ENCODE results near the gene NACC2. TPM values are rescaled to one million over a fixed set of nuclear protein-coding genes. Genes with fewer than 3 reads are reported as not detected.

NACC2 gene
- polyA plus RNA-seq, 3 donors: 8.1 to 32.4 (median 8.7) TPM

DNA sequence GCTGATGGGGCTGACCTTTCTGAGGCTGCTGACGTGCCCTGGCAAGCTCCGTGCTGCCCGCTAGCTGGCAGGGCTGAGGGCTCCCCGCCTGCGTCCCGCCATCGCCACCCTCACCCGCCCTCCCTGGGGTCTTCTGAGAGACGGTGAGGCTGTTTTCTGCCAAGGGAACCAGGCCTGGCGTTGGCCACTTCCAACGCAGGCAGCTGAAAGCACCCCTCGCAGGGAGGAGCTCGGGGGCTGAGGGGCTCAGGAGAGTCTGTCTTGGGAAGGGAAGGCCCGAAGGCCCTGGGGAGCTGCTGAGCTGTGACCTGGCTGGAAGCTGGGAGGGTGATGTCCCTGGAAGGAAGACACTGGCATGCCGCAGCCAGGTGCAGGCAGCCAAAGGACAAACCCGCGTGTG lies 33.3 kb upstream of the NACC2 start:
- Histone ChIP-seq H3K27me3 (ENCODE audit: control insufficient read depth in 2 of 2, insufficient read depth in 2 of 2, low read length in 2 of 2) (peaks cover 4 to 18% of the 10 kb centered on the region in 2 donors), H3K79me2 (ENCODE audit: insufficient read depth, low read length) (no peaks in the 10 kb centered on the region), H3K9me3 (replicated peaks in 1 of 2; ENCODE audit: control insufficient read depth in 1 of 2, insufficient read depth in 1 of 2, low read length in 2 of 2) (peaks cover 0 to 6% of the 10 kb centered on the region in 2 donors), H4K20me1 (ENCODE audit: insufficient read depth, low read length) (no peaks in the 10 kb centered on the region), H3K4me2 (replicated peaks; ENCODE audit: extremely low read depth, low read length, poor library complexity, severe bottlenecking) (no peak overlapping the region), H2AFZ (ENCODE audit: insufficient read depth, low read depth, low read length, poor library complexity, severe bottlenecking) (no peak overlapping the region), H3K4me3 (replicated peaks in 1 of 3; ENCODE audit: low read depth in 2 of 3, low read length in 3 of 3) (no peak overlapping the region), H3K4me1 (ENCODE audit: control insufficient read depth in 1 of 2, insufficient read depth in 2 of 2, low read length in 2 of 2) (no peaks in the 10 kb centered on the region), H3K36me3 (replicated peaks in 1 of 2; ENCODE audit: control insufficient read depth in 1 of 2, insufficient read depth in 2 of 2, low read length in 2 of 2) (no peaks in the 10 kb centered on the region), H3K9ac (ENCODE audit: insufficient read depth, low read length, poor library complexity, severe bottlenecking) (no peak overlapping the region), H3K27ac (ENCODE audit: low read depth in 1 of 2, low read length in 2 of 2) (no peak overlapping the region)
- Mint-ChIP-seq H3K27ac (peak overlapping the region in 1 of 7 donors; percentile 45), H3K4me3 (no peak overlapping the region), H3K36me3 (no peaks in the 10 kb centered on the region), H3K9me3 (peaks cover 2 to 9% (median 7%) of the 10 kb centered on the region in 7 donors), H3K4me1 (peaks cover under 1% of the 10 kb centered on the region), H3K27me3 (ENCODE audit: low read depth in 3 of 3) (peaks cover 20 to 52% (median 25%) of the 10 kb centered on the region in 3 donors)
- WGBS (ENCODE audit: insufficient coverage): 92% methylated on average over 15 of the region's 17 CpGs
- TF ChIP-seq, protein P1, sequence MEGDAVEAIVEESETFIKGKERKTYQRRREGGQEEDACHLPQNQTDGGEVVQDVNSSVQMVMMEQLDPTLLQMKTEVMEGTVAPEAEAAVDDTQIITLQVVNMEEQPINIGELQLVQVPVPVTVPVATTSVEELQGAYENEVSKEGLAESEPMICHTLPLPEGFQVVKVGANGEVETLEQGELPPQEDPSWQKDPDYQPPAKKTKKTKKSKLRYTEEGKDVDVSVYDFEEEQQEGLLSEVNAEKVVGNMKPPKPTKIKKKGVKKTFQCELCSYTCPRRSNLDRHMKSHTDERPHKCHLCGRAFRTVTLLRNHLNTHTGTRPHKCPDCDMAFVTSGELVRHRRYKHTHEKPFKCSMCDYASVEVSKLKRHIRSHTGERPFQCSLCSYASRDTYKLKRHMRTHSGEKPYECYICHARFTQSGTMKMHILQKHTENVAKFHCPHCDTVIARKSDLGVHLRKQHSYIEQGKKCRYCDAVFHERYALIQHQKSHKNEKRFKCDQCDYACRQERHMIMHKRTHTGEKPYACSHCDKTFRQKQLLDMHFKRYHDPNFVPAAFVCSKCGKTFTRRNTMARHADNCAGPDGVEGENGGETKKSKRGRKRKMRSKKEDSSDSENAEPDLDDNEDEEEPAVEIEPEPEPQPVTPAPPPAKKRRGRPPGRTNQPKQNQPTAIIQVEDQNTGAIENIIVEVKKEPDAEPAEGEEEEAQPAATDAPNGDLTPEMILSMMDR (IDR thresholded peaks at IDR 0.05): no peak
- intact Hi-C loops (cut with micrococcal nuclease): loop anchor here in 1 of 2 donors (10.0 kb wide), 1 partner anchor 424 kb away; the partner anchor contains the start of gene KCNT1
- DNase-seq: no peak

DNA sequence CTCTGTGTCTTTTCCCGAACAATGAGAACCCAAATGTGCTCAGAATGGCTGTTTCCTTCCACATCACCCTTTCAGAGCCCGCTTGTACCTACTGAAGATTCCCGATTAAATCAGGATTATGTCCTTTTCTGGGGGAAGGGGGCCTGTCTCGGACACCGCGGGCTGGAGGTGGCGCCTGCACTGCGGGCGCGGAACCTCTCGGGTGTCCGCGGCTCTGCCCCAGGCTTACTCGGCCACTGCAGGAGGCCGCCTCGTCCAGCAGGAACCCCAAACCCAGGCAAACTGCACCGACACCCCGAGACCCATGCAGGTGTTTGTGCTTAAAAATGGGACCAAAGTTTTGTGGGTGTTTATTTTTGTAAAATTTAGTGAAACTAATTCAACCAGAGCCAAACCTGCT lies 32.2 kb upstream of the NACC2 start:
- Histone ChIP-seq H3K4me3 (replicated peaks in 1 of 3; ENCODE audit: low read depth in 2 of 3, low read length in 3 of 3) (no peak overlapping the region), H3K9ac (ENCODE audit: insufficient read depth, low read length, poor library complexity, severe bottlenecking) (no peak overlapping the region), H3K36me3 (replicated peaks in 1 of 2; ENCODE audit: control insufficient read depth in 1 of 2, insufficient read depth in 2 of 2, low read length in 2 of 2) (no peaks in the 10 kb centered on the region), H3K4me2 (replicated peaks; ENCODE audit: extremely low read depth, low read length, poor library complexity, severe bottlenecking) (no peak overlapping the region), H2AFZ (ENCODE audit: insufficient read depth, low read depth, low read length, poor library complexity, severe bottlenecking) (no peak overlapping the region), H3K9me3 (replicated peaks in 1 of 2; ENCODE audit: control insufficient read depth in 1 of 2, insufficient read depth in 1 of 2, low read length in 2 of 2) (peaks cover 0 to 6% of the 10 kb centered on the region in 2 donors), H3K27me3 (ENCODE audit: control insufficient read depth in 2 of 2, insufficient read depth in 2 of 2, low read length in 2 of 2) (peaks cover 0 to 14% of the 10 kb centered on the region in 2 donors), H3K4me1 (ENCODE audit: control insufficient read depth in 1 of 2, insufficient read depth in 2 of 2, low read length in 2 of 2) (peaks cover 5 to 7% of the 10 kb centered on the region in 2 donors), H3K27ac (ENCODE audit: low read depth in 1 of 2, low read length in 2 of 2) (no peak overlapping the region), H3K79me2 (ENCODE audit: insufficient read depth, low read length) (no peaks in the 10 kb centered on the region), H4K20me1 (ENCODE audit: insufficient read depth, low read length) (no peaks in the 10 kb centered on the region)
- TF ChIP-seq, protein P1 (IDR thresholded peaks at IDR 0.05): no peak
- H3K9me3 Mint-ChIP-seq: peaks cover 2 to 9% (median 5%) of the 10 kb centered on the region in 7 donors
- no peak overlapping the region for H3K27ac Mint-ChIP-seq
- H3K4me3 Mint-ChIP-seq: no peak overlapping the region
- no peaks in the 10 kb centered on the region for H3K36me3 Mint-ChIP-seq
- peaks cover 17 to 42% (median 22%) of the 10 kb centered on the region in 3 donors for H3K27me3 Mint-ChIP-seq (ENCODE audit: low read depth in 3 of 3)
- no peak for DNase-seq
- WGBS (ENCODE audit: insufficient coverage): 85% methylated on average over 10 of the region's 18 CpGs
- peaks cover 6% of the 10 kb centered on the region for H3K4me1 Mint-ChIP-seq
- intact Hi-C loops (cut with micrococcal nuclease): loop anchor here in 1 of 2 donors (10.0 kb wide), 1 partner anchor 423 kb away; the partner anchor contains the start of gene KCNT1

All from CD14-positive monocyte (primary cell).